CD4-positive, alpha-beta memory T cell (primary cell): ENCODE measurements around the gene ENTHD1. TPM values are rescaled to one million over a fixed set of nuclear protein-coding genes. Genes with fewer than 3 reads are reported as not detected.

Experiments
- CTCF ChIA-PET: fragments of 350-600 bp; sonication (Branson Sonifier 250); formaldehyde crosslinking; loops from one replicate; lab custom pipeline; 2021; ENCODE audit warnings: inconsistent platforms; ENCODE audit not compliant: partially characterized antibody; lab: Charles Lee
- POLR2A ChIA-PET: fragments of 350-600 bp; sonication (Branson Sonifier 250); formaldehyde crosslinking; loops from one replicate; lab custom pipeline; 2021; ENCODE audit not compliant: partially characterized antibody; lab: Charles Lee
- DNase-seq, 5 donors: peaks; one replicate each; pipeline versions ENCODE4 v3.0.0 to v3.0.0-alpha.2; 2020 to 2022; ENCODE audit warnings: mixed read lengths in 1 of 5
- H3K27ac ChIP-seq: one replicate; pipeline ENCODE4 v1.7.0; 2013; ENCODE audit warnings: low read depth, low read length
- H3K27me3 ChIP-seq: 2 replicates; pipeline ENCODE4 v1.7.0; 2013; ENCODE audit warnings: mild to moderate bottlenecking, low read length, moderate library complexity; ENCODE audit not compliant: insufficient read depth
- H3K36me3 ChIP-seq: 2 replicates; pipeline ENCODE4 v1.7.0; 2013; ENCODE audit warnings: mild to moderate bottlenecking, low read length, moderate library complexity; ENCODE audit not compliant: insufficient read depth
- H3K4me1 ChIP-seq: 2 replicates; pipeline ENCODE4 v1.7.0; 2013; ENCODE audit warnings: mild to moderate bottlenecking, low read length, moderate library complexity; ENCODE audit not compliant: insufficient read depth
- H3K4me3 ChIP-seq, 2 donors: one replicate each; pipeline ENCODE4 v1.7.0; 2013; ENCODE audit warnings: low read length in 2 of 2, mild to moderate bottlenecking in 1 of 2
- H3K9me3 ChIP-seq, 2 donors: one replicate each; pipeline ENCODE4 v1.7.0; 2013; ENCODE audit warnings: low read length in 2 of 2, control low read depth in 1 of 2; ENCODE audit not compliant: control insufficient read depth in 1 of 2
- H3K27ac Mint-ChIP-seq, 7 donors: one replicate each; pipeline ENCODE4 v1.8.0; 2020 to 2021; ENCODE audit warnings: mixed read lengths in 7 of 7, mild to moderate bottlenecking in 6 of 7, inconsistent platforms in 3 of 7, moderate library complexity in 3 of 7
- H3K27me3 Mint-ChIP-seq, 2 donors: one replicate each; pipeline ENCODE4 v1.8.0; 2020 to 2021; ENCODE audit warnings: mixed read lengths in 2 of 2
- H3K36me3 Mint-ChIP-seq, 2 donors: one replicate each; pipeline ENCODE4 v1.8.0; 2020 to 2021; ENCODE audit warnings: mixed read lengths in 2 of 2, inconsistent platforms in 1 of 2, mild to moderate bottlenecking in 1 of 2
- H3K4me1 Mint-ChIP-seq, 4 donors: one replicate each; pipeline ENCODE4 v1.8.0; 2020 to 2021; ENCODE audit warnings: mixed read lengths in 4 of 4, mild to moderate bottlenecking in 1 of 4
- H3K4me3 Mint-ChIP-seq, 8 donors: one replicate each; pipeline ENCODE4 v1.8.0; 2020 to 2021; ENCODE audit warnings: mixed read lengths in 8 of 8, mild to moderate bottlenecking in 7 of 8, moderate library complexity in 6 of 8, inconsistent platforms in 3 of 8
- H3K9me3 Mint-ChIP-seq, 8 donors: one replicate each; pipeline ENCODE4 v1.8.0; 2020 to 2021; ENCODE audit warnings: mixed read lengths in 8 of 8, mild to moderate bottlenecking in 5 of 8, inconsistent platforms in 3 of 8, moderate library complexity in 1 of 8
- intact Hi-C: fragments of 100-400 bp; cut with micrococcal nuclease; formaldehyde crosslinking; loops from one replicate; pipeline ENCODE4 v1.15.1; 2023
- polyA plus RNA-seq, 2 donors: library from polyadenylated mRNA; unstranded; fragments of 300-500 nt; fragmentation: Illumina TruSeq; gene quantifications; one replicate each; pipeline ENCODE4 v1.2.3, GENCODE V29; 2021
- total RNA-seq, 2 experiments: library from RNA; stranded (reverse); gene quantifications; one replicate each; pipeline ENCODE4 v1.2.3, GENCODE V29; 2021

Gene ENTHD1
- total and polyA plus RNA-seq, 4 experiments from 2014 or later = 0.10 to 0.47 (median 0.20) TPM

DNA sequence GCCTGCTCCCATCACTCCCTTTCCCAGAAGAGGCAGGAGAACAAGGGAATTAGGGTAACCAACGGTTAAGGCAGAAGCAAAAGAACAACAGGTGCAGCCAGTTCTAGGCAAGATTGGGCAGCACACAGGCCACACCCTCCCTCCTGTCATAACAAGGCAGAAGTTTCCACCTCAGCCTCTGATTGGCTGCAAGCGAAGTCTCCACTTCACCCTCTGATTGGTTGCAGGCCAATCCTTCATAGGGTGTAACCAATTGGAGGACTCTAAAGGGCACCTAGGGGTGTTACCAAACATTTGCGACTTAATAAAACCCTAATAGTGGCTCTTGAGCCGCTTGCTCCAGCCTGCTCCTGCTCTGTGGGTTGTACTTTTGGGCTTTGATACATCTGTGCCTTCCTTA lies 169.2 kb downstream of the ENTHD1 start:
- POLR2A ChIA-PET = no interaction called here
- Histone ChIP-seq H3K9me3 (no peaks in the 10 kb centered on the region), H3K27me3 (no peaks in the 10 kb centered on the region), H3K27ac (no peak overlapping the region), H3K36me3 (no peaks in the 10 kb centered on the region), H3K4me1 (no peaks in the 10 kb centered on the region), H3K4me3 (no peak overlapping the region)
- Mint-ChIP-seq H3K36me3 (no peaks in the 10 kb centered on the region), H3K27me3 (peaks cover 0 to 2% of the 10 kb centered on the region in 2 donors), H3K9me3 (no peaks in the 10 kb centered on the region), H3K27ac (no peak overlapping the region), H3K4me1 (peaks cover 0 to 2% (median 0%) of the 10 kb centered on the region in 4 donors), H3K4me3 (no peak overlapping the region)
- no peak for DNase-seq
- CTCF ChIA-PET = no interaction called here
- intact Hi-C loops = no loop called here

DNA sequence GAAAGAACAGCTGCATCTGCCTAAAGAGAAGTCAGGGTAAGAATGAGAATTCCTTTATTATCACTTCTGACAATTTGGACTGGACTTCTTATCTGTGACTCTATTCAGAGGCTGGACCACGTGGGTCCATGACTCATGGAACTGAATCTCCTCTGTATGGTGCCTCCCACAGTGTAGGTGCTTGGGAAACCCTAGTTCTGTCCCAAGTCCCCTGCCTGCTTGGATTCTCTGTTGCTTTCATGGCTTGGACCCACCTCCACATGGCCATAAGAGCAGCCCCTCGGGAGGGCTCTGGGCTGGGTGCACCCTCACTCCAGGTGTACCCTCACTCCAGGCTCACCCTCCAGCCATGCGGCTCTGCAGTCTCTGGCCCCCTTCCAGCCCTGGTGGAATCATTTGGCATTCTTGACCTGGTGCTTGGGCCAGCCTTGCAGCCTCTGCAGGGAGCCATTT lies 169.6 kb downstream of the ENTHD1 start:
- intact Hi-C loops = no loop called here
- POLR2A ChIA-PET = no interaction called here
- H3K27me3 ChIP-seq = no peaks in the 10 kb centered on the region
- Mint-ChIP-seq H3K27me3 (peaks cover 0 to 2% of the 10 kb centered on the region in 2 donors), H3K4me3 (no peak overlapping the region), H3K4me1 (peaks cover 0 to 2% (median 0%) of the 10 kb centered on the region in 4 donors), H3K9me3 (no peaks in the 10 kb centered on the region), H3K36me3 (no peaks in the 10 kb centered on the region), H3K27ac (no peak overlapping the region)
- H3K27ac ChIP-seq = no peak overlapping the region
- CTCF ChIA-PET = no interaction called here
- no peaks in the 10 kb centered on the region for H3K36me3 ChIP-seq
- no peak for DNase-seq
- H3K4me3 ChIP-seq = no peak overlapping the region
- H3K4me1 ChIP-seq = no peaks in the 10 kb centered on the region
- H3K9me3 ChIP-seq = no peaks in the 10 kb centered on the region

DNA sequence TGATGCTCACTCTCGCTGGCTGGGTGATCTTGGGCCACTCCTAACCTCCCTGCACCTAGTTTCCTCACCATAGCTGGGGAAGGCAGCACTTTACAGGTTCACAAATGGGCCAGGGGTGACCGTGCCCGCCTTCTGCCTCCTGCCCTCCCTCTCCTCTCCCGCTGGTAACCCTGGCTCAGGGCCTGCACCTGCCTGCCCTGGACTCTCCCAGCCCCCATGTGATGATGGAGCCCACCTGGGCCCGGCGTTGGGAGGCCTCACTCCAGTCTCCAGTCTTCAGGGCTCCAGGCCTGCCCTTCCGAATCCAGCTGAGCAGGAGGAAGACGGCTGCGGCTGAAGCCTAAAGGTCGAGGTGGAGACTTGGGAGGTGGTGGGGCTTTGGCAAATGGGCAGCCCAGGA lies 170.1 kb downstream of the ENTHD1 start:
- peaks cover 0 to 2% of the 10 kb centered on the region in 2 donors for H3K27me3 Mint-ChIP-seq

DNA sequence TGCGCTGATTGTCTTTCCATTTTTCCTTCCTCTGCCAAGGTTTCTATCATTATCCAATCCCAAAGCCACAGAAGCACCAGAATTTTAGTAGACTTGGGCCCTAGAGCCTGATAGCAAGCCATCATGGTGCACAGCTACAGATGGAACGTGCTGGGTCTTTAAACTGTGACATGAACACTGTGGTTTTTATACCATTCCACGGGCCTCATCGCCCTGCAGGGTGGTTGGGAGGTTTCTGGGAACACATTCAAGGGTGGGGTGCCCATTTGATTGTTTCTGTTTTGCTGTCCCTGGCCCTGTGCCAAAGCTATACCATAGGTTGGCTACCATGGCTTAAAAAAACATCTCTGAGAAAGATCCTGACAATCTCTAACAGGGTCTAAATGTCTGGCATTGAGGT lies 171.1 kb downstream of the ENTHD1 start:
- H3K27ac ChIP-seq = no peak overlapping the region
- H3K4me3 ChIP-seq = no peak overlapping the region

More for the DNA sequence above, 170.1 kb downstream of the ENTHD1 start:
- Histone ChIP-seq H3K4me3 (no peak overlapping the region), H3K27me3 (no peaks in the 10 kb centered on the region), H3K27ac (no peak overlapping the region), H3K4me1 (no peaks in the 10 kb centered on the region), H3K9me3 (no peaks in the 10 kb centered on the region), H3K36me3 (no peaks in the 10 kb centered on the region)
- peak overlapping the region in 1 of 7 donors; percentile 68 for H3K27ac Mint-ChIP-seq
- H3K9me3 Mint-ChIP-seq = no peaks in the 10 kb centered on the region
- H3K36me3 Mint-ChIP-seq = no peaks in the 10 kb centered on the region
- H3K4me1 Mint-ChIP-seq = peaks cover 0 to 2% (median 0%) of the 10 kb centered on the region in 4 donors
- H3K4me3 Mint-ChIP-seq = no peak overlapping the region
- ChIA-PET POLR2A (no interaction called here), CTCF (no interaction called here)
- intact Hi-C loops = no loop called here
- DNase-seq = no peak

DNA sequence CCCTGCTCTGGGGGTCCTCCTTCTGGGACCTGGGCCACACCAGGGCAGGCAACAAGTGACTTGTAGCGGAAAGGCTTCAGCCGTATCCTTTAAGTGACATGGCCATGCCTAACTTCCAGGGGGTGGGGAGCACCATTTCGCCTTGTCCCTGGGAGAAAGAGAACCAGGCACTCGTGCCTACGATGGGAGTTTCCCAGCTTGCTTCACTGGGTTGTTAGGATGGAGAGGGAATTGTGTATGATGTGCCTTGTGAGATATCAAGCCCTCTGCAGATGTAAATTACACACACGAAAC lies 171.6 kb downstream of the ENTHD1 start:
- Histone ChIP-seq H3K4me3 (no peak overlapping the region), H3K9me3 (no peaks in the 10 kb centered on the region), H3K4me1 (no peaks in the 10 kb centered on the region), H3K27me3 (no peaks in the 10 kb centered on the region), H3K27ac (no peak overlapping the region), H3K36me3 (no peaks in the 10 kb centered on the region)
- no peak for DNase-seq
- peak overlapping the region in 1 of 7 donors; percentile 3 for H3K27ac Mint-ChIP-seq
- POLR2A ChIA-PET = no interaction called here
- CTCF ChIA-PET = no interaction called here
- no peak overlapping the region for H3K4me3 Mint-ChIP-seq
- H3K36me3 Mint-ChIP-seq = no peaks in the 10 kb centered on the region
- peaks cover 0 to under 1% of the 10 kb centered on the region in 2 donors for H3K27me3 Mint-ChIP-seq
- intact Hi-C loops = no loop called here
- H3K9me3 Mint-ChIP-seq = no peaks in the 10 kb centered on the region
- peaks cover 0 to 2% (median 0%) of the 10 kb centered on the region in 4 donors for H3K4me1 Mint-ChIP-seq

More for the DNA sequence above, 171.1 kb downstream of the ENTHD1 start:
- Mint-ChIP-seq H3K27ac (no peak overlapping the region), H3K9me3 (no peaks in the 10 kb centered on the region), H3K4me1 (peaks cover 0 to 2% (median 0%) of the 10 kb centered on the region in 4 donors), H3K27me3 (peaks cover 0 to 2% of the 10 kb centered on the region in 2 donors), H3K4me3 (no peak overlapping the region), H3K36me3 (no peaks in the 10 kb centered on the region)
- no peaks in the 10 kb centered on the region for H3K4me1 ChIP-seq
- ChIA-PET CTCF (no interaction called here), POLR2A (no interaction called here)
- H3K9me3 ChIP-seq = no peaks in the 10 kb centered on the region
- DNase-seq = no peak
- intact Hi-C loops = no loop called here
- no peaks in the 10 kb centered on the region for H3K27me3 ChIP-seq
- H3K36me3 ChIP-seq = no peaks in the 10 kb centered on the region

DNA sequence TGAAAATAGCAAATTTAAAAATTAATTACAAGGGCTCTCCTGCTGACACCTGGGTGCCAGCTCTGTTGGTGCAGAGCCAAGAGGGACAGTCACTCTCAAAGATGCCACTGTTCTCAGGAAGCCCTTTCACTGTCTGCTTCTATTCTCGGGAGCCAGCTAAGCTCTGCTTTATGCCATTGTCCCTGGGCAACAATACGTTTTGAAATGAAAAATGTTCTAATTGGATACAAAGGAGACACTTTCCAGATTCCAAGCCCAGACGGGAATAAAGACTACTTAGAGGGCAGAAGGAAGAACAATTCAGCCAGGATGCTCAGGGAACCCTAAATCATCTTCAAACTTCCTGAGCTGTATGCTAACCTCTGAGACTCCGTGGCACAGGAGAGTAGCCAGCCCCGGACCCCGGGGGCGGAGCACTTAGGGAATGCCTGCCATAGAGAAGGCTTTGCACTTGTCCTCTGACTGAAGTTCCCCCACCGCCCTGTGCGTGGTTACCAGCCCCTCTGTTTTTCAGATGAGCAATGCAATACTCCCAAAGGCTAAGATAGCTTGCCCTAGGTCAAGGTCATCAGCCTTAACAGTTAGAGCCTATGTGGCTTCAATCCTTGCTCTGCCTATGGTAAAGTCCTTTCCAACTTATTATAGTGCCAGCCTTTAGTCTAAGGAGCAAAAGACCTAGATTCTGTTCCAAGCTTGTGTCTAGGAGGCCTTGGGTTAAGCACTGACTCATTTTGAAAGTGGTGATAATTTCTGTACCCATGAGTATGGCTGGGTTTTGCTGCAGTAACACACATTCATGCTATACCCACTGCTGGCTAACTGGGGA lies 172.1 kb downstream of the ENTHD1 start:
- no peak overlapping the region for H3K27ac ChIP-seq
- H3K4me1 Mint-ChIP-seq = peaks cover 0 to 2% (median 0%) of the 10 kb centered on the region in 4 donors
- no peaks in the 10 kb centered on the region for H3K4me1 ChIP-seq
- no peaks in the 10 kb centered on the region for H3K9me3 ChIP-seq
- H3K27me3 ChIP-seq = no peaks in the 10 kb centered on the region
- H3K36me3 Mint-ChIP-seq = no peaks in the 10 kb centered on the region
- POLR2A ChIA-PET = no interaction called here
- no peak overlapping the region for H3K4me3 ChIP-seq
- no peaks in the 10 kb centered on the region for H3K9me3 Mint-ChIP-seq
- no peak overlapping the region for H3K27ac Mint-ChIP-seq
- intact Hi-C loops = no loop called here
- H3K4me3 Mint-ChIP-seq = no peak overlapping the region
- no peaks in the 10 kb centered on the region for H3K36me3 ChIP-seq
- DNase-seq = no peak
- no peaks in the 10 kb centered on the region for H3K27me3 Mint-ChIP-seq
- CTCF ChIA-PET = no interaction called here

DNA sequence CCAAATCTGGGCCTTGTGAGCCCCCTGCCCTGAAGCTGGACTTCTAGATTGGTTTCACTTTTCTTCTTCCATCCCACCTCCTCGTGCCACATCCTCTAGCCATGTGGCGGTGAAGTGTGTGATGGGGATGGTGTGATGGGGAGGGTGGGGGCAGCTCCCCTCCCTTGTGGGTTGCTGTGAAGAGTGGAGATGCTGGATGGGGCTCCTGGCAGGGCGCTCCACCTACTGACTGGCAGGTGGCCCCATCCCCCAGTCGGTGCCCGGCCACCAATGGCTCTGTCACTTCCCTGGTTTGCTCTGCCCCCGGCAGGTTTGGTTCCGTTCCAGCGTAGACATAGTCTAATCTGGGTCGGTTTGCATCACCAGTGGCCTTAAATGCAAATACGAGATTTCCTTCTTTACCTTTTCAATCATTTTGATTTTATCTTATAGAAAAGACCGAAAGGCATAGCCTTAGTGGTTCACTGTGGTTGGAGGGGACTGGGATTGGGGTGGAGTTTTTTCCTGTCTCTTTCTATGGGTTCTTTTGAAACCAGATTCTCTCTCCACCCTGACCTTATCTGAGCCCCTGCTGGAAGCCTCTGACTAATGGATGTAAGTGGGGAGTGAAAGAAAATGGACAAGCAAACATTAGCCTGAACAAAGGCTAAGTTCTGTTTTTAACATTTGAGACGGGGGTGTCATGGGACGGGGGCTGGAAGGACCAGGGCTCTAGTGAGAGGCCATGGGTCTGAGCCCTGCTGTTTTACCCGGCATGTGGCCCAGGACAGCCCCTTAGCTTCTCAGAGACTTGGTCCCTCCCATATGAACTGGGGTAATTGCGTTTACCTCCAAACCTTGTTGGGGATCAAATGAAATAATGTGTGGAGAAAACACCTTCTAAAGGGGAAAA lies 173.8 kb downstream of the ENTHD1 start:
- no peak overlapping the region for H3K27ac Mint-ChIP-seq
- H3K36me3 Mint-ChIP-seq = no peaks in the 10 kb centered on the region
- ChIA-PET POLR2A (no interaction called here), CTCF (no interaction called here)
- H3K36me3 ChIP-seq = no peaks in the 10 kb centered on the region
- no peaks in the 10 kb centered on the region for H3K9me3 Mint-ChIP-seq
- no peaks in the 10 kb centered on the region for H3K27me3 ChIP-seq
- no peak overlapping the region for H3K27ac ChIP-seq
- no peak for DNase-seq
- H3K4me3 Mint-ChIP-seq = peak overlapping the region in 1 of 8 donors; percentile 35
- H3K27me3 Mint-ChIP-seq = no peaks in the 10 kb centered on the region
- H3K4me1 ChIP-seq = no peaks in the 10 kb centered on the region
- H3K4me3 ChIP-seq = no peak overlapping the region
- intact Hi-C loops = no loop called here
- peaks cover 0 to 2% (median 0%) of the 10 kb centered on the region in 4 donors for H3K4me1 Mint-ChIP-seq
- no peaks in the 10 kb centered on the region for H3K9me3 ChIP-seq
